SW480 (cell line): ENCODE measurements around the gene NANOS3.
"Not testable (repeated sequence)": the region's sequence is repeated elsewhere in the genome, so short reads cannot be mapped to it uniquely, and the experiment has no call there.

ENCODE experiments used
- DNase-seq: peaks from one replicate; pipeline ENCODE4 v3.0.0-alpha.2; 2016; ENCODE audit warnings: low spot score

The NANOS3 gene

DNA sequence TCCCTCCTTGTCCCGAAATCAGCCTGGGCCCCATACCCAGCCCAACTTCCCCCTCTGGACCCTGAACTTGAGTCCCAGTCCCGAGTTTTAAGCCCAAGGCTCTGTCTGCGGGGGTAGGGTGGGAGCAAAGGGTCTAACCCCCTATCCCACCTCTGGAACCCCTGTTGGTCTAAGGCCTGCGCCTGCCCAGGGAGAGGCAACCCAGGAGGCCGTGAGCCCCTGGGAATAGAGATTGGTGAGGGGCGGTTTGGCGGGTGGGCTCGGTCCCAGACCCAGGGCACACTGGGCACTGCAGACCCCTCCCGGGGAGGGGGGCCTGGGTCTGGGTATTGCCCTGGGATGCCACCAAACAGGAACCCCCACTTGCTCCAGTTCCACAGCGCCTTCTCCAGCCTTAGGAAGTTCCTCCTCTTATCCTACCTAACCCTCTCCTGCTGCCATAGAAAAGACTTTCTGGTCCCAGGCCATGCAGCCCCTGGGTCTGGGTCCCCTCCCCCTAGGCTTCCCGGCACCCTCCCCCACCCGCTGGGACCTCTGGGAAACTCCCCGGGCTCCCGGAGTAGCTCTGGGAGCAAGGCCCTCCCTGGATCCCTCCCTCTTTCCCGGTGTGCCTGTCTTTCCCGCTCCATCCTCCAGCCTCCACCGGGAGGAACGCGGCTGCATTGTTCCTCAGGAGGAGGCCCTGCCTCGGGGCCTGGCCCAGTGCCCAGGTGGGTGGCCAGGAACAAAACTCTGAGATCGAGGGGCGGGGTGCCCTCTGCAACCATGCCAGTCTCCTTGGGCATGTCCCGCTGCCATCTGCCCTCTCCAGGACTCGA lies 33.6 kb upstream of the NANOS3 start:
- peak; percentile 83 for DNase-seq

DNA sequence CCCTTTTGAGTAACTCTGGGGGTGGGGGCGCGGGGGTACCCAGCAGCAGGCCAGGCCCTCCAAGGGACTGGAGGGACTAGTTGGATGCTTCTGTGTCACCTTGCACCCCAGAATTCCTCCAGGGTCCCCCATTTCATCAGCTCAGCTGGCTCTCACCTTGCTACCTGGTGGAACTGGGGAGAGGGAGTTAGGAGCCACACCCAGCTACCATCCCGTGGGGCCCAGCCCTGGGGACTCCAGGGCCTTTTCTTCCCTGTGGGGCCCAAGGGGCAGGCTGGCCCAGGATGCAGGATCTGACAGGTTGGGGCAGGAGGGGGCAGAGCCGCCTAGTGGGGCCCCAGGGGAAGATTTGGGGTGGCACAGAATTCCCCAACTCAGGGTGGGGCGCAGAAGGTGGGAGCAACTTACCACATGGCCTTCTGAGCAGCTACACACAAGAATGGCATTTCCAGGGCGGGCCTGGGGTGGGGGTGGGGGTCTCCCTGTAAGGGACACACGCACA lies 32.8 kb upstream of the NANOS3 start:
- DNase-seq: peak; percentile 82

DNA sequence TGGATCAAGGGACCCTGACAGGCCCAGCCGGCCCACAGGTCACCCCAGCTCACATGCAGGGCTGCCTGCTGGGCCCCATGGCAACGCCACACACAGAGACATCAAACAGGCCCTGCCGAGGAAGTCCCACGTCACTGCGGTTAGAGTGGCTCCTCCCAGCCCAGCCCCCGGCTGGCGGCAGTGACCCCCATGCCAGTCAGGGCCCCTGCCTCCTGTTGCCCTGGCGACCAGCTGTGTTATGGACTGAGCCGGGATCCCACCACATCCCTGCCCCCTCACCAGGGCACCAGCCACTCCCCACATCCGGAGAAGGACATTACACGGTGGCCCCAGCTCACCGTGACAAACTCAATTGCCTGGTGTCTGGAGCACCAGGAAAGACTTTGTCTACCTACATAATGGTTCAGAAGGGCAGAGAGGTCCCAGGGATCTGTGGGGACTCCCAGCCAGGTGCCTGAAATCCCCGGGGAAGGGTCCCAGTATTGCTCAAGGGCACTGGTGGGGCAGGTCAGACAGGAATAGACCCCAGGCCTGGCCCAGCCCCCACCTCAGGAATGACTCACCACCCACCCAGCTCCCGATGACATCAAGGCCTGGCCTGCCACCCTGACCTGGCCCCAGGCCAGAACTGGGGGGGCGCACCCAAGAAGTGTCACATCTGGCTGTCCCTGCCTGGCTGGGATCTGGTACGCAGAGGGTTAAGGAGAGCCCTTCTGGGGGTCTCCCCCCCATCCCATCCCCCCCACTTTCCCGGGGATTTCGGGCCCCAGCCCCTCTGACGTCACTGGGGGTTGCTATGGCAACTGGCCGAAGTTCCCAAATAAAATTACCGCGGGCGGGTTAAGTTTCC lies 30.2 kb upstream of the NANOS3 start:
- DNase-seq: peak; percentile 99

DNA sequence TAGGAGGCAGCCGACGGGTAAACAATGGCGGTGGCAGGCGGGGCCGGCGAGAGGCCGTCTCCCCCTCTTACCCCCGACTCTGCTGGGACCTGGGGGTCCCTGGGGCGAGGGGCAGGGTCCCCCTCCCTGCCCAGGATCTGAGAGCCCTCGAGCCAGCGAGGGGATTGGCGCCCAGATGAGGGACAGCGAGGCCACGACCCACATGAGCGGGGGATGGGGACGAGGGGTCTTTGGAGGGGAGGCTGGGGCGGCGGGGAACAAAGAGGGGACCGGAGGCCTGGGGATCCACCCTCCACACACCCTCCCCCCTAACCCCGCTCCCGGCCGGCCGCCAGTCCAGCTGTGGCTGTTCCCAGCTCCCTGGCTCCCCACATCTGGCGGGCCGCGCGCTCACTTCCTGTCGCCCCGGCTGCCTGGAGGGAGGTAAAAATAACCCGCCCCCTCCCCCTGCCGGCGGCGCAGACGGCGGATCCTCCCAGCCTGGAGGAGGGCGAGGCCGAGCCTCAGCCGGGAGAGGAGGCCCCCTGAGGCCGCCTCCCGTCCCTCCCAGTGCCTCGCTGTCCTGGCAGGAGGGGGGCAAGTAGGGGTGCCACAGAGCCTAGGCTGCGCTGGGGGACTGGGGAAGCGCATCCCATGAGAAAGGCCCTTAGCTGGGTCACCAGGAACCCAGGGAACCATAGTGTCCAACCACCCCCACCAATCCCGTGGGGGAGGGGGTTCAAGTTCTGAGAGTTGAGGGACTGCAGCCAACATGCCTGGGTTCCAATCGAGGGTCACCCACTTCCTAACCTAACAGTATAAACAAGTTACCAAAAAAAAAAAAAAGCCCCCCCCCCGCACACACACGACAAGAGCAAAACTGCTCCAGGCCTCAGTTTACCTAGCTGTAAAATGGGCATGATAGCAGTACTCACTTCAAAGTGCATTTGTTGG lies 29.3 kb upstream of the NANOS3 start:
- DNase-seq: peak; percentile 96

DNA sequence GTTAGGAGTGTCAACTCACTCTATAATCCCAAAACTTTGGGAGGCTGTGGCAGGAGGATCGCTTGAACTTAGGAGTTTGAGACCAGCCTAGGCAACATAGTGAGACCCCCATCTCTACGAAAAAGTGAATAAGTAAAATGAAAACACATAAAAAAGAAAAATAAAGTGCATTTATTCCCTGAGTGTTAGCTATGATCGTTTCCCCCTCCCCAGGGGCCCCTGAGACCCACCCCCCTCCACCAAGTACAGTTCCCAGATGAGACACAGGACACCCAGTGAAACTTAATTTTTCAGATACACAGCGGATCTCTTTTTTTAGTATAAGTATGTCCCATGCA lies 28.6 kb upstream of the NANOS3 start:
- no peak for DNase-seq

DNA sequence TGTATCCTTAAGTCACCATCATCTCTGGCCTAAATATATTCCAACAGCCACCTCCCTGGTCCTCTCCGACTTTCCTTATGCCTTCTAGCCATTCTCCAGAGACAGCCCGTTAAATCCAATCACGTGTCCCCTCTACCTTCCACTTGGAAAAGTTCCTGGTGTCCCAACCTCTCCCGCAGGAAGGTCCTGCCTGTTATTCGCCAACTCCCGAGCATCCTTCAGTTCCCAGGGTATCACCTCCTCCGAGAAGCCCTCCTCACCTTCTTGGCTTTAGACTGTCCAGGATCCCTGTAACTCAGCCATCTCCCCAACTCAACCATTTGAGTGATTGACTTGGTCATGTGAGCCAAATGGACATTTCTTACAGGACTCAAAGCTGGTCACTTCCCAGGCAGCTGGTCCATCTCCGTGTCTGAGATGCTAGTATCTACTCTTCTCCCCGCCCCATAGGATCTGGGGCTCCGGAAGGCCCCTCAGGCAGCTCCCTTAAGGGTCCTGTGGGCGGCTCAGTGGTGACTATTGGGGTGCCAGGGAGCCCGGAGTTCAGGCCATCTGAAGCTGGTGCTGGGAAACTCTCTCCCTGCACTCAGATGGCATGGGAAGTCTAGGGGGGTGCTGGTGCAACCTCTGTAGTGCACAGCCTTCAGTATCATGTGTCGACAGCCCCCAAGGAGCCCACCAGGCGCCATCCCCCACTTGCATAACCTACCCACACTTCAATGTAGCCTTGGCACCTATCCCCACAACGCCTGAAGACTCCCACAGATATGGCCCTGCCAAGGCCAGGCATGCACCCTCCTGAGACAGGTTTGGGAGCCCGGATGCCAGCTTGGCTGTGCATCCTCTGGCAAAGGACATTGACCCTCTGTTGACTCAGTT lies 27.9 kb upstream of the NANOS3 start:
- DNase-seq: no peak

DNA sequence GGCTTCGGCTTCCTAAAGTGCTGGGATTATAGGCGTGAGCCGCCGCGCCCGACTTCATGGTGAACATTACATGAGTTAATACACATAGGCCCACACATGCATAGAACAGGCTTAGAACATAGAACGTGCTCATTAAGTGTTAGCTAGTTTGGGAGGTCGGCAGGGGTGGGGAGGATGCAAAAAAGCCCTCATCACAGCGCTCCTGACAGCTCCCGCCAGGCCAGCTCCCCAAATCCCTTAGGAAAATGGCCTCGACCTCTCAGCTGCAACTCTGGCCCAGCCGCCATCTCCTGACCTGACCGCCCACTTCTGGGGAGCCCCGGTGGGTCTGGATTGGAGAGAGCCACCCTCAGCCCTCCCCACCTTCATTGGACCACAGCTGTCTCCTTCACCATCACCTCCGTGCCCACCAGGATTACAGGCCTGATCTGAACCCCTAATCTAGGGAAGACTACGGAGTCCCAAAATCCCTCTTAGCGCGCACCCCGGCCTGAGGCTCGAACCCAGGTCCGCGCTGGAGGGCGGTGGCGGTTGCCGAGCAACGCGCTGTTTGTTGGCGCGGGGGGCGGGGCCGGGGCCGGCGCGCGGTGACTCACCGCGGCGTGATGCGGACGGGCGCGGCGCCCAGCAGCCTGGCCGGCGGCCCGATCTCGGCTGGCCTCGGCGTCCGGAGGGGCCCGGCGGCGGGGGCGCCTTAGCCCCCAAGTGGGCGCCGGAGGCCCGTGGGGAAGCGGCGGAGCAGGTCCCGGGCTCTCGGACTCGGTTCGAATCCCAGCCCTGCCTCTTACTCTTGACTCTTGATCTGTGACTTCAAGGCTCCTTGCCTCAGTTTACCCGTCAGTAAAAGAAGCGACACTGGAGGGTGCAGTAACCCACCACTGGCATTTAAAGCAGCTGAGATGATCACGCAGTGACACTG lies 26.7 kb upstream of the NANOS3 start:
- DNase-seq: peak; percentile 73

DNA sequence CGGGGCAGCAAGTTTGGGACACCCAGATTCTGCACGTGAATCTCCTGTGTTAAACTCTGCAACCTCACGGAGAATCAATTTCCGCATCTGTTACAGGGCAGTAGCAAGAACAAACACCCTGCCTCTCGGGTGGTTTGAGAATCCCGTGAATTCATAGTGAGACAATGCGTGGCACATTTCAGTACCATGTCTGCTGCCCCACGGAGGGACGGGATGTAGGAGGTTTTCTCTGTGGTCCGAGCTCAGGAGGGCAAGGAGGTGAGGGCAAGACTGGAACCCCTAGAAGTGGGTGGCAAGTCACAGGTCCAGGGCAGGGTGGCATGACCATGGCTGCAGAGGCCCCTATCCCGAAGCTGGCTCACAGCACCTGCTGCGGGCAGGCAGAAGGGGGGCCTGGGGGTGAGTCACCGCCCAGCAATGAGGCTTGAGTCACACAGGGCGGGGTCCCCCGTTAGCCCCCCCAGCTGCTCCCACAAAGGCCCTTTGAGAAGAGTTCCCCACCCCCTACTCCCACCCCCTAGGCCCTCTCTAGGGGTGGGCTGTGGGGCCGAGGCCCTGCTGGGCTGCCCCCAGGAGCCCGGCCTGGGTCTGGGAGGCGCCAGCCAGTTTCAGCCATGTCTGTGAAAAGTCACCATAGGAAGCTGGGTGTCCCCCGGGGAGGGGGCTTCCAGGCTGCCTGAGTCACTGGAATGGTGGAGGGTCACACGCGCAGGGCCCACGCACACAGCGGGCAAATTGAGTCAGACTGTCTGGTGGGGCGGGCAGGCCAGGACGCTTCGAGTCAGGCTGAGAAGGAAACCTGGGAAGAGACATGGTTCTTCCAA lies 25.8 kb upstream of the NANOS3 start:
- DNase-seq: peak; percentile 98

DNA sequence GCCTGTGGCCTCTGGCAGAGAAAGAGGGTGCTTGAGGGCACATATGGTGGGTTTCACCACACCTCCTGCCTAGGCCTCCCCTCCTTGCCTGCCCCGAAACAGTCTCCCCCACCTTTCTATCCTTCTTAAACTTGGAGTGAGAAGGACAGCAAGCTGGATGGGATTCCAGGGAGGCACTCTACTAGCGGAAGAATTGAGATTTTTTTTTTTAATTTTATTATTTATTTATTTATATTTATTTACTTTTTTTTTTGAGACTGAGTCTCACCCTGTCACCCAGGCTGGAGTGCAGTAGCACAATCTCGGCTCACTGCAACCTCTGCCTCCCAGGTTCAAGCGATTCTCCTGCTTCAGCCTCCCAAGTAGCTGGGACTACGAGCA lies 25.2 kb upstream of the NANOS3 start:
- not testable (repeated sequence) for DNase-seq

DNA sequence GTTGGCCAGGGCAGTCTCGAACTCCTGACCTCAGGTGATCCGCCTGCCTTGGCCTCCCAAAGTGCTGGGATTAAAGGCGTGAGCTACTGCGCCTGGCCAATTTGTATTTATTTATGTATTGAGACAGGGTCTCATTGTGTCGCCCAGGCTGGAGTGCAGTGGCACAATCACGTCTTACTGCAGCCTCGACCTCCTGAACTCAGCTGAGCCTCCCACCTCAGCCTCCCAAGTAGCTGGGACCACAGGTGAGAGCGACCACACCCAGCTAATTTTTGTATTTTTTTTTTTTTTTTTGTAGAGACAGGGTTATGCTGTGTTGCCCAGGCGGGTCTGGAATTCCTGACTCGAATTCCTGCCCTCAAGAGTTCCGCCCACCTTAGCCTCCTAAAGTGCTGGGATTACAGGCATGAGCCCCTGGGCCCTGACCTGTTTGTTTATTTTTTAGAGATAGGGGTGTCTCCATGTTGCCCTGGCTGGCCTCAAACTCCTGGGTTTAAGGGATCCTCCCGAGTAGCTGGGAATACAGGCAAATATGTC lies 24.7 kb upstream of the NANOS3 start:
- peak; percentile 69 for DNase-seq

DNA sequence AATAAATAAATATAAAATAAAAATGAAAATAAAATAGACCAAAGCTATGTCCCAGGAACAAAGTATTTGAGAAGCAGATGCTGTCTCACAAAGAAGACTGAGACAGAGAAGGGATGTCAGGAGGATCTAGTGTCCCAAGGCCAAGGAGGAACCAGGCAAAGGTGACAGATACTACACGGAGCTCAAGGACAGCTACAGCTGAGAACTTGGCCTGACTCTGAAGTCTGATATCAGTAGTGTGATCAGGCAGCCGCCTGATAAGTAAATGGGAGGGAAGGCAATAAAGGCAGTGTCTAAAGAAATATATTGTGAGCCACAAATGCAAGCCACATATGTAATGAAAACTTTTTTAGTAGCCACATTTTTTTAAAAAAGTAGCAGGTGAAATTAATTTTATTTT lies 20.4 kb upstream of the NANOS3 start:
- DNase-seq: no peak

DNA sequence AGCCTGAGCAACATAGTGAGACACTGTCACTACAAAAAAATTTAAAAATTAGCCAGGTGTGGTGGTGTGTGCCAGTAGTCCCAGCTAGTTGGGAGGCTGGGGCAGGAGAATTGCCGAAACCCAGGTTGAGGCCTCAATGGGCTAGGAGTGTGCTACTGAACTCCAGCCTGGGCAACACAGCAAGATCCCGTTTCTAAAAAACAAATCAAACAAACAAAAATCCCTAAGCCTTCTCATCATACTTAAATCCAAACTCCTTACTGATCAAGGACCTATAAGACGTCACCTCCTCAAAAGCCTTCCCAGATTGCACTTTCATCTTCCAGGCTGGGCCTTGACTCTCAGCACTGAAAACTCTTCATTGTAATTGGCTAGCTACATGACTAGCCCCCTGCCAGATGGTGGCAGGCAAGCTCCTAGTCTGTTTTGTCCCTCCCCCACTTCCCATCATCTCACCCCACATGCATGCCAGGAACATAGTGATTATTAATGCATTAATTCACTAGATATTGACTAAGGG lies 17.5 kb upstream of the NANOS3 start:
- no peak for DNase-seq

DNA sequence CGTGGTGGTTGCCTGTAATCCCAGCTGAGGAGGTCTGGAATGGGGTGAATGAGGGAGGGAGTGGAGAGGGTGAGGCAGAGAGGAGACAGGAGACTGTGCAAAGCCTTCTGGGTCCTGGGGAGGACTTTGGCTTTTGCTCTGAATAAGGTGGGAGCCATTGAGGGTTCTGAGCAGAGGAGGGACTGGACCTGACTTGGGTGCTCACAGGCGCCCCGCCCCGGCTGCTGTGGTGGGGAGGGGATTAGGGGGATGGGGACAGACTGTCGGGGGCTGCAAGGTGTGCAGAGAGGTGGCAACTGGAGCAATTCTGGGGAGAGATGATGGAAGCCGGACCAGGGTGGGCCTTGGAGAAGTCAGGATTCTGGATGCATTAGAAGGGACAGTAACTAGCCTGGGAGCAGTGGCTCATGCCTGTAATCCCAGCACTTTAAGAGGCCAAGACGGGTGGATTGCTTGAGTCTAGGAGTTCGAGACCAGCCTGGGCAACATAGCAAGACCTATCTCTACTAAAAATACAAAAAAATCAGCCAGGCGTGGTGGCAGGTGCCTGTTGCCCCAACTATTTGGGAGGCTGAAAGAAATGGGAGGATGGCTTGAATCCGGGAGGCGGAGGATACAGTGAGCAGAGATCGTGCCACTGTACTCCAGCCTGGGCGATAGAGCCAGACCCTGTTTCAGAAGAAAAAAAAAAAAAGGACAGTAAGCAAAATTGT lies 16.1 kb upstream of the NANOS3 start:
- no peak for DNase-seq

DNA sequence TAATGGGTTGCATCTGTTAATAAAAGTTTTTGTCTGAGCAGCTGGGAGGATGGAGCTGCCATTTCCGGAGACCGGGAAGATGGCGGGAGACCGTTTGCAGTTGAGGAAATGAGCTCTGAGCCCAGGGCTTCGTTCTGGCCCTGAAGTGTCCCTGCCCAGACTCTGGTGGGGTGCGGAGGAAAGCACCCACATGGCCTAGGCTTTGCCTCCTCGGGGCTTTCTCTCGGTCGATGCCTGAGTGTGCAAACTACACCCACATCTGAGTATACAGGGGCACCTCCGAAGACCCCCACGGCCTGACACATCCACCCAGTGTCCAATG lies 15.6 kb upstream of the NANOS3 start:
- no peak for DNase-seq

DNA sequence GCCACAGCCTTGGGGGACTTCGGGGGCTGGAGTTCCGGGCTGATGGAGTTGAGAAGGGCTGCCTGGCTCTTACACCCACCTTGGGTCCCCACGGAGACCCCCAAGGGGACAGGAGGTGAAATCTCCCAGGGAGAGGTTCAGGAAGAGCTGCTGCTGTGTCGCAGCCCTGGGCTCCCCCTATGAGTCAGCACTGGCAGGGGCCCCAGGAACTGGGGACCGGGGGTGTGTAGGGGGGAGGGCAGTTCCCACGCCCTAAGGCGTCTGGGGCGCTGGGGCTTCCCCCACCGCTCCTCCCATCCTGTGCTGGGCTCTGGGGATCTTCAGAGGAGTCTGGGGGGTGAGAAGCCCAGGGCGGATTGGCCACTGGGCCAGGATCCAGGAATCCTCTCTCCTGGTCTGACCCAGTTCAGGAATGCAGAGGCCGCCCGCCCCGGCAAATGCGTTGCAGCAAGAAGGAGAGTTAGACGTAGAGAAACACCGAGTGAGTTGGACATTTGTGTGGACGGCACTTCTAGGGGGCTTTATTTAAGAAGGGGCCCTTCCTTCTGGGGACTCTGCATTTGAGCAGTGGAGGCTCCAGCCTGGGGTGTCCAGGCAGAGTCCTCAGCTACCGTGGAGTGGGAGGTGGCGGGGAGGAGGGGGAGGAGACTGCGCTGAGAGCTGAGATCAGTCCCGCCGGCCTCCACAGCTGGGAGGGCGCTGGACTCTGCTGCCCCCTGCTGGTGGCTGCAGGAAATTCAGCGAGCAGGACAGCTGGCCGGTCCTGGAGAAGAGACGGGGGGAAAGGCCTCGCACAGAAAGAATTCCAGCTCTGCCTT lies 15.0 kb upstream of the NANOS3 start:
- peak; percentile 88 for DNase-seq

DNA sequence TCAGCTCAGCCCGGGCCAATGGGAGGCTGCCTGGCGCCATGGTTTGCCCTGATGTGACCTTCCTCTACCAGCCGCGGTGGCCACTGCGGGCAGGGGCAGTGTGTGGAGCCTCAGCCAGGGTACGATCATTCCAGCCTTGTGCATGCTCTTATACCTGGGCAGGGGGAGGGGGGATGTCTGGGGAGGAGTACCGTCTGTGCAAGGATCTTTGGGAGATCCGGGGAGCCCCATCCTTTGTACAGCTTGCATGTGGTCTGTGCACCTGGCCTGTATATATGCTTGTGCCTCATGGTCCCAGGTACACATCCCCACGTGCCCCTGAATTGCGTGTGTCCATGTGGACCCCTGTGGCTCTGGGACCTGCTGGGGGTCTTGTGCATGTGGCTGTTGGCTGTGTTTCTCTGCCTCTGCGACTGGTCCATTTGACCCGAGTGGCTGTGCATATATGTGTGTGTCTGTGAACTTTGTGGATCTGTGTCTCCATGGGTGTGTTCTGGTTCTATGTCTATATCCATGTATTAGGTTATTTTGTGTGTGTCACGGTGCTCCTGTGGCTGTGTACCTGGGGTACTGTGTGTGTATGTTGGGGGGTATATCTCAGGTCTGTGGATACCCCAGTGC lies 12.8 kb upstream of the NANOS3 start:
- DNase-seq: no peak
